Activated CD4-positive, alpha-beta T cell treated with anti-CD3 and anti-CD28 coated beads for 36 hours (primary cell): ENCODE data around the gene OCRL. TPM values are rescaled to one million over a fixed set of nuclear protein-coding genes. Genes with fewer than 3 reads are reported as not detected.

ENCODE experiments used
- ATAC-seq: fragments of 200-7000 bp; cut with Tn5 transposase; one replicate; pipeline ENCODE4 v1.10.0; 2021; ENCODE audit warnings: mild to moderate bottlenecking, moderate library complexity
- CTCF ChIA-PET: fragments of 350-600 bp; sonication (Branson Sonifier 250); formaldehyde crosslinking; loops from one replicate; lab custom pipeline; 2021; ENCODE audit warnings: antibody characterized with exemption; lab: Charles Lee
- POLR2A ChIA-PET: fragments of 350-600 bp; sonication (Branson Sonifier 250); formaldehyde crosslinking; loops from one replicate; lab custom pipeline; 2021; ENCODE audit warnings: antibody characterized with exemption, inconsistent platforms; lab: Charles Lee
- DNase-seq: peaks from one replicate; pipeline ENCODE4 v3.0.0-alpha.2; 2020
- H3K27ac Mint-ChIP-seq: one replicate; pipeline ENCODE4 v1.8.0; 2021; ENCODE audit warnings: mixed read lengths
- H3K27me3 Mint-ChIP-seq: one replicate; pipeline ENCODE4 v1.8.0; 2021; ENCODE audit warnings: mixed read lengths
- H3K36me3 Mint-ChIP-seq: one replicate; pipeline ENCODE4 v1.8.0; 2021; ENCODE audit warnings: low read depth, mixed read lengths
- H3K4me1 Mint-ChIP-seq: one replicate; pipeline ENCODE4 v1.8.0; 2021; ENCODE audit warnings: mixed read lengths
- H3K4me3 Mint-ChIP-seq: one replicate; pipeline ENCODE4 v1.8.0; 2021; ENCODE audit warnings: mild to moderate bottlenecking, moderate library complexity, mixed read lengths
- H3K9me3 Mint-ChIP-seq: one replicate; pipeline ENCODE4 v1.8.0; 2021; ENCODE audit warnings: low read depth, mixed read lengths
- intact Hi-C, 2 experiments: fragments of 100-400 bp; cut with DNase I in 1 of 2; cut with micrococcal nuclease in 1 of 2; formaldehyde crosslinking; loops; one replicate each; pipeline versions ENCODE4 v1.14.2 to v1.15.1; 2022 to 2024; cut with DNase I, micrococcal nuclease
- total RNA-seq, 2 experiments: library from RNA; stranded (reverse); gene quantifications; one replicate each; pipeline ENCODE4 v1.2.3, GENCODE V29; 2021

Gene OCRL
- total RNA-seq, 2 experiments from 2014 or later: 3.5 to 3.8 TPM

DNA sequence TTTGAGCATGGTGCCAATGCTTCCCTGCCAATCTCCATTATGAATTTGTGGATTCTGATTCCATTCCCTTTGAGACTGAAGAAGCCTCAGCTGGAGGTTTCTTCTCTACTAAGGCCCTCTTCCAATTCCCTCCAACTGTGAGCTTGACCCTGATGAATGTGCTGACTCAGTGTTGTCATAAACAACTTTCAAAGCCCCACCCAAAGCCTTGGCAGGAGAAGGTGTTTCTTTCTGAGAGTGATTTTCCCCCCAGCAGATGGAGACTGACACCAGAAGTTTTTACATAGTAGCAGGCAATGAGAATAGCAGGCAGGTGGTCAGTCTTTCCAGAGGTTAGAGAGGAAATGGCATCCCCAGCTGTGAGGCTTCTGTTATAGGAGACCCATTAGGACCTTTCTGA, 53.1 kb downstream of the OCRL start:
- Mint-ChIP-seq H3K4me3 (no peak overlapping the region), H3K4me1 (no peaks in the 10 kb centered on the region), H3K27me3 (no peaks in the 10 kb centered on the region), H3K9me3 (no peaks in the 10 kb centered on the region), H3K27ac (no peak overlapping the region), H3K36me3 (no peaks in the 10 kb centered on the region)
- ChIA-PET POLR2A (no interaction called here), CTCF (interaction anchor here (0.8 to 1.3 kb wide), 3 partner anchors 8 to 16 kb away, joined by 3 to 8 read pairs (median 4); no protein-coding TSS in a partner anchor)
- intact Hi-C loops: no loop called here
- no peak for ATAC-seq
- no peak for DNase-seq

- H3K27me3 Mint-ChIP-seq: no peaks in the 10 kb centered on the region
- H3K36me3 Mint-ChIP-seq: no peaks in the 10 kb centered on the region
- CTCF ChIA-PET: no interaction called here
- POLR2A ChIA-PET: no interaction called here
- H3K4me3 Mint-ChIP-seq: no peak overlapping the region
- ATAC-seq (no peak), DNase-seq (no peak)
- H3K4me1 Mint-ChIP-seq: no peaks in the 10 kb centered on the region
- H3K27ac Mint-ChIP-seq: no peak overlapping the region
- intact Hi-C loops: no loop called here
- H3K9me3 Mint-ChIP-seq: no peaks in the 10 kb centered on the region
Measured at GRCh38 chrX:129594781-129595180, 54.7 kb downstream of the OCRL start.

GRCh38 chrX:129596077-129596476, 56.0 kb downstream of the OCRL start:
- ChIA-PET CTCF (interaction anchor here (1.0 kb wide), 1 partner anchor 14 kb away, joined by 3 read pairs; no protein-coding TSS in a partner anchor), POLR2A (no interaction called here)
- DNase-seq: no peak
- Mint-ChIP-seq H3K36me3 (no peaks in the 10 kb centered on the region), H3K27ac (no peak overlapping the region), H3K27me3 (no peaks in the 10 kb centered on the region), H3K9me3 (no peaks in the 10 kb centered on the region), H3K4me1 (no peaks in the 10 kb centered on the region), H3K4me3 (no peak overlapping the region)
- ATAC-seq: no peak
- intact Hi-C loops: no loop called here

DNA sequence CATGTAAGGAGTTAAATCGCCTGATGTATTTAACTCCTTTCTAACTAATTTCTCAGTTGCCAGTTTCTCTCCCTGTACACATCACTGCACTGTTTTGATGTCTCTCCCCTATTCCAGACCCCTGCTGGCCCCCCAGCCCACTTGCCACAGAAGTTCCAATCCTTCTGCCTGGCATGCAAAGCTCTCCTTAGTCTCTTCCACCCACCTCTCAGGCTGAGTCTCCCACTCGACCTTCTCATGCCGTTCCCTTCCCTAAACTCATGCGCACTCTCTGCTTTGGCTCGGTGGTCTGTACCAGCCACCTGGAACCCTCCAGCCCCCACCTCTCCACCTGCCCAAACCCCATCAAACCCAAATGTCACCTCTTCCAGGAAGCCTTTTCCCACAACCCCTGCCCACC, 57.8 kb downstream of the OCRL start:
- Mint-ChIP-seq H3K9me3 (no peaks in the 10 kb centered on the region), H3K27me3 (no peaks in the 10 kb centered on the region), H3K36me3 (no peaks in the 10 kb centered on the region), H3K27ac (no peak overlapping the region), H3K4me3 (no peak overlapping the region), H3K4me1 (peaks cover 4% of the 10 kb centered on the region)
- intact Hi-C loops: no loop called here
- ATAC-seq (no peak), DNase-seq (no peak)
- ChIA-PET CTCF (no interaction called here), POLR2A (no interaction called here)

GRCh38 chrX:129599499-129599898, 59.4 kb downstream of the OCRL start:
- H3K4me1 Mint-ChIP-seq: peaks cover 7% of the 10 kb centered on the region
- DNase-seq: no peak
- H3K27me3 Mint-ChIP-seq: no peaks in the 10 kb centered on the region
- H3K27ac Mint-ChIP-seq: no peak overlapping the region
- H3K4me3 Mint-ChIP-seq: no peak overlapping the region
- ATAC-seq: no peak
- no peaks in the 10 kb centered on the region for H3K36me3 Mint-ChIP-seq
- ChIA-PET POLR2A (no interaction called here), CTCF (no interaction called here)
- intact Hi-C loops: no loop called here
- no peaks in the 10 kb centered on the region for H3K9me3 Mint-ChIP-seq

DNA sequence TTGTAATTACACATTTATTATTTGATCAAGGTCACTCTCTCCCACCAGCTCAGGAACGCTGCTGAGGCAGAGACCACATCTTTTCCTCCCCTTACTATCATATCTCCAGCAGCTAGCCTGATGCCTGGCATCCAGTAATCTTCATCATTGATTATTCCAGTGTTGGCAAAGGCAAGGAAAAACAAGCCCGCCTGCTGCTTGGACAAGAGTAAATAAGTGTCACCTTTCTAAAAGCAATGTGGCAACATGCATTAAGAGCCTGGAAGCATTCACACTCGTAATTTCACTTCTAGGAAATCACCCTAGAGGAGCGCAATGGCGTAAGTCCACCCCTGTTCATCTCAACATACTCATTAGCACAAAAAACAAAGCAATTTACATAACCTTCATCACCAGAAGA, 59.9 kb downstream of the OCRL start:
- ATAC-seq: no peak
- Mint-ChIP-seq H3K27ac (no peak overlapping the region), H3K4me3 (no peak overlapping the region), H3K27me3 (no peaks in the 10 kb centered on the region), H3K4me1 (peaks cover 7% of the 10 kb centered on the region), H3K9me3 (no peaks in the 10 kb centered on the region), H3K36me3 (no peaks in the 10 kb centered on the region)
- POLR2A ChIA-PET: no interaction called here
- CTCF ChIA-PET: no interaction called here
- DNase-seq: no peak
- intact Hi-C loops: loop anchor here (5.0 to 10.0 kb wide), 4 partner anchors 135 to 595 kb away; partner anchors contain the start of genes UTP14A (in 1 of the 2) and XPNPEP2 (in 1 of the 2)

DNA sequence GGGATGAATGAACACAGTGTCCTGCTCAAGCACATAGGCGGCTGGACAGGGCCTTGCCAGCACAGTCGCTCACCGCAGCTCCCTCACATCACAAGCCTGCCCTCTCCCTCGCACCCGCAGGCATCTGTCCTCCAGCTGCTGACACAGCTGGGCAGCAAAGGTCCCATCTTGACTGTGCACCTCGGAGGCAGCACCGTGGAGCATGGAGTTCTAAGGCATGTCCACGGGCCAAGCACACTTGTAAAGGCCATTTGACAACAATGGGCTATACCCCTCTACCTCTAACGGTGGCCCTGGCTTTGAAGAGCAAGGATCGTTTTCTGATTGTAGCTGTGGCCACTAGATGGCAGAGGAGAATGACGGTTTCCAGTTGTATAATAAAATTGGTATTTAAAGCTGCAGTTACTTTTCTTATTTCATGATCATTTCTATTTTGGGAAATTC, 60.9 kb downstream of the OCRL start:
- Mint-ChIP-seq H3K27ac (no peak overlapping the region), H3K9me3 (no peaks in the 10 kb centered on the region), H3K4me1 (peaks cover 10% of the 10 kb centered on the region), H3K36me3 (no peaks in the 10 kb centered on the region), H3K27me3 (no peaks in the 10 kb centered on the region), H3K4me3 (no peak overlapping the region)
- ATAC-seq: no peak
- intact Hi-C loops: loop anchor here (5.0 to 10.0 kb wide), 4 partner anchors 134 to 594 kb away; partner anchors contain the start of genes UTP14A (in 1 of the 2) and XPNPEP2 (in 1 of the 2)
- CTCF ChIA-PET: interaction anchor here (0.6 to 1.3 kb wide), 10 partner anchors 8 to 485 kb away, joined by 3 to 8 read pairs (median 4); no protein-coding TSS in a partner anchor
- POLR2A ChIA-PET: no interaction called here
- DNase-seq: peak; percentile 16

DNA sequence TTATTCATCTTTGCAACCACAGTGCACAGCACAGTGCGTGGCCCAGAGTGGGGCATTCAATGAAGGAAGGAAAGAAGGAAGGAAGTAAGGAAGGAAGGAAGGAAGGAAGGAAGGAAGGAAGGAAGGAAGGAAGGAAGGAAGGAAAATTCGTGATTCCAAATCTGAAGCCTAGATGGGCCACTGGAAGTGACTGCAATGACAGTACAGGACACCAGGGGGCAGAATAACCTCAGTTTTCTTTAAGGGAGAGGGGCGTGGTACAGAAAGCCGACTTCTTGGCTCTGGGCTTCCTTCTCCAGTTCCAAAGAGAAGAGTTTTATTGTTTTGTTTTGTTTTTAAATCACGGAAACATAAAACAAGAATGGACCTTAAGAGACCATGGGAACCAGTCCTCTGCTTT, 66.9 kb downstream of the OCRL start:
- intact Hi-C loops: loop anchor here (1.0 to 10.0 kb wide), 7 partner anchors 119 to 588 kb away; partner anchors contain the start of genes UTP14A (in 1 of the 2) and XPNPEP2 (in 1 of the 2)
- Mint-ChIP-seq H3K4me1 (peaks cover 11% of the 10 kb centered on the region), H3K27ac (peak overlapping the region; percentile 48), H3K27me3 (no peaks in the 10 kb centered on the region), H3K4me3 (no peak overlapping the region), H3K36me3 (no peaks in the 10 kb centered on the region), H3K9me3 (no peaks in the 10 kb centered on the region)
- ChIA-PET CTCF (interaction anchor here (1.0 to 1.8 kb wide), 2 partner anchors 119 to 216 kb away, joined by 4 to 5 read pairs; no protein-coding TSS in a partner anchor), POLR2A (no interaction called here)
- DNase-seq (peak; percentile 59), ATAC-seq (no peak)

- Mint-ChIP-seq H3K27me3 (no peaks in the 10 kb centered on the region), H3K4me3 (no peak overlapping the region), H3K27ac (no peak overlapping the region), H3K9me3 (no peaks in the 10 kb centered on the region), H3K4me1 (peaks cover 11% of the 10 kb centered on the region), H3K36me3 (no peaks in the 10 kb centered on the region)
- ATAC-seq (no peak), DNase-seq (no peak)
- intact Hi-C loops: loop anchor here (5.0 to 10.0 kb wide), 4 partner anchors 126 to 586 kb away; partner anchors contain the start of genes UTP14A (in 1 of the 2) and XPNPEP2 (in 1 of the 2)
- CTCF ChIA-PET: interaction anchor here (0.7 to 1.7 kb wide), 6 partner anchors 15 to 453 kb away, joined by 3 to 4 read pairs (median 3); no protein-coding TSS in a partner anchor
- POLR2A ChIA-PET: no interaction called here
Measured at GRCh38 chrX:129608496-129608895, 68.4 kb downstream of the OCRL start.

DNA sequence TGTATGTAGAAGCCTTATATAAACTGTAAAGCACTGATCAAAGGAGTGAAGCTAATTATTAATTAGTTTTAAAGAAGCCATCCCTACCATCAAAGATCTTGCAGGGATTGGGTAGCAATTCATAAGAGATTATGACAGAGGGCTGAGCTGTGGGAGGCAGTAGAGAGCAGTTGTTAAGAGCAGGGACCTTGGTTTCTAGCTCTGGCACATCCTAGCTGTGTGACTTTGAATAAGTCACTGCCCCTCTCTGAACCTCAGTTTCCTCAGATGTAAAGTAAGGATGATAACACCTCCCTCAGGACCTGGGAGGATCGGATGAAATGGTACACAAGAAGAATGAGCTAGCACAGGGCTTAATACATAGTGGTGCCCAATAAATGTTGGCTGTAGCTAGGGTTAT, 69.3 kb downstream of the OCRL start:
- no peaks in the 10 kb centered on the region for H3K36me3 Mint-ChIP-seq
- ATAC-seq: no peak
- no peak overlapping the region for H3K27ac Mint-ChIP-seq
- no peaks in the 10 kb centered on the region for H3K27me3 Mint-ChIP-seq
- POLR2A ChIA-PET: no interaction called here
- CTCF ChIA-PET: interaction anchor here (0.6 to 1.6 kb wide), 14 partner anchors 8 to 820 kb away, joined by 3 to 4 read pairs (median 3); no protein-coding TSS in a partner anchor
- no peak for DNase-seq
- no peaks in the 10 kb centered on the region for H3K9me3 Mint-ChIP-seq
- H3K4me1 Mint-ChIP-seq: peaks cover 8% of the 10 kb centered on the region
- H3K4me3 Mint-ChIP-seq: no peak overlapping the region
- intact Hi-C loops: loop anchor here (5.0 to 10.0 kb wide), 4 partner anchors 125 to 585 kb away; partner anchors contain the start of genes UTP14A (in 1 of the 2) and XPNPEP2 (in 1 of the 2)

DNA sequence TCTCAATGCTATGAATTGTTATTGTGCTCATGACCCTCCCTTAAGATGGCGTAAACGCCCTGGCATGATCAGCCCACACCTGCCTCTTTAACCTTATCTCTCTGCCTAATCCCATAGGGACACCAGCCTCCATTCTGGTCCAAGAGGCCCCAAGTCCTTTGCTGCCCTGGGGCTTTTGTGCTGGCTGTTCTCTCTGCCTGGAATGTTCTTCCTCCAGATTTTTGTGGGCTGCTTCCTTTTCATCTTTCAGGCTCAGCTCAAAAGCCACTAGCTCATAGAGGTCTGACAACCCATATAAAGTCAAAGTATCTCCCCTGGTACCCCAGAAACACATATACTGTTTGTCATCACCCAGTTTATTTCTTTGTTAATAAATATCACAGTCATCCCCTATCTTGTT, 72.3 kb downstream of the OCRL start:
- no peaks in the 10 kb centered on the region for H3K36me3 Mint-ChIP-seq
- POLR2A ChIA-PET: no interaction called here
- ATAC-seq (no peak), DNase-seq (no peak)
- no peak overlapping the region for H3K27ac Mint-ChIP-seq
- no peaks in the 10 kb centered on the region for H3K27me3 Mint-ChIP-seq
- no peaks in the 10 kb centered on the region for H3K9me3 Mint-ChIP-seq
- no peaks in the 10 kb centered on the region for H3K4me1 Mint-ChIP-seq
- no peak overlapping the region for H3K4me3 Mint-ChIP-seq
- CTCF ChIA-PET: interaction anchor here (0.6 to 0.9 kb wide), 2 partner anchors 114 to 218 kb away, joined by 4 to 5 read pairs; no protein-coding TSS in a partner anchor
- intact Hi-C loops: no loop called here

DNA sequence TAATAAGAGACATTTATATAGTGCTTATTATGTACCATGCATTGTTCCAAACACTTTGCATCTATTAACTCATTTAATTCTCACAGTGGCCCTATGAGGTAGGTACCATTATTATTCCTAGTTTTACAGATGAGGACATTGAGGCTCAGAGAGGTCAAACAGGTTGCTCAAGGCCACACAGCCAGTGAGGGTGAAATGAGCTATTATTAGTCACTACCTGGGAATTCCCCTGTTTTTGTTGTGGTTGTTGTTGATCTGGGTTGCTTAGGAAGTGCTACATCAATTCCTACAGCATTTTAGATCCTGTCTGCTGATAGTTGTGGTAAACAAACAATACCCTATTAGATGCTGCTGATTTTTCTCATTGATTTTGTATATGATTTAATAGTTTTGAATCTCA, 73.5 kb downstream of the OCRL start:
- H3K27ac Mint-ChIP-seq: no peak overlapping the region
- no peaks in the 10 kb centered on the region for H3K27me3 Mint-ChIP-seq
- no peaks in the 10 kb centered on the region for H3K36me3 Mint-ChIP-seq
- no peaks in the 10 kb centered on the region for H3K9me3 Mint-ChIP-seq
- DNase-seq (no peak), ATAC-seq (no peak)
- CTCF ChIA-PET: no interaction called here
- POLR2A ChIA-PET: no interaction called here
- H3K4me3 Mint-ChIP-seq: no peak overlapping the region
- intact Hi-C loops: no loop called here
- H3K4me1 Mint-ChIP-seq: no peaks in the 10 kb centered on the region
